ENCODE results near the gene ENO3.

Gene ENO3

GRCh38 chr17:4953451-4953961, 2.6 kb downstream of the ENO3 start:
- H3K27ac ChIP-seq = no peak overlapping the region
- TF ChIP-seq CTCF (IDR thresholded peaks at IDR 0.05) = no peak

GRCh38 chr17:4955091-4955490, 4.2 kb downstream of the ENO3 start:
- no peak for TF ChIP-seq ZFX (IDR thresholded peaks at IDR 0.05; ENCODE audit: borderline replicate concordance)
- TF ChIP-seq CTCF (IDR thresholded peaks at IDR 0.05) = no peak
- no peak overlapping the region for H3K27ac ChIP-seq

GRCh38 chr17:4956493-4957061, 5.7 kb downstream of the ENO3 start:
- no peak for TF ChIP-seq ZFX (IDR thresholded peaks at IDR 0.05; ENCODE audit: borderline replicate concordance)
- peak; percentile 37 for TF ChIP-seq CTCF (IDR thresholded peaks at IDR 0.05)
- no peak overlapping the region for H3K27ac ChIP-seq

GRCh38 chr17:4958102-4958501, 7.2 kb downstream of the ENO3 start:
- TF ChIP-seq CTCF (IDR thresholded peaks at IDR 0.05) (no peak), ZFX (IDR thresholded peaks at IDR 0.05; ENCODE audit: borderline replicate concordance) (no peak)
- 0 out of 2 replicates have a peak overlapping the region, but pooled peaks have one; percentile 13 for H3K27ac ChIP-seq

GRCh38 chr17:4959261-4959965, 8.5 kb downstream of the ENO3 start:
- TF ChIP-seq ZFX (IDR thresholded peaks at IDR 0.05; ENCODE audit: borderline replicate concordance) (no peak), CTCF (IDR thresholded peaks at IDR 0.05) (no peak)
- H3K27ac ChIP-seq = no peak overlapping the region

GRCh38 chr17:4960279-4960922, 9.5 kb downstream of the ENO3 start:
- H3K27ac ChIP-seq = peak overlapping the region; percentile 37
- no peak for TF ChIP-seq ZFX (IDR thresholded peaks at IDR 0.05; ENCODE audit: borderline replicate concordance)
- TF ChIP-seq CTCF (IDR thresholded peaks at IDR 0.05) = no peak

Data from 22Rv1 (cell line).